Fibroblast of lung (primary cell): ENCODE data around the gene ACOT4. TPM values are rescaled to one million over a fixed set of nuclear protein-coding genes. Genes with fewer than 3 reads are reported as not detected.
"Not testable (repeated sequence)": the region's sequence is repeated elsewhere in the genome, so short reads cannot be mapped to it uniquely, and the experiment has no call there.

Source experiments
- DNase-seq, 2 donors: peaks; one replicate each; pipeline versions ENCODE4 v3.0.0 to v3.0.0-alpha.2; 2010; ENCODE audit warnings: low read depth in 2 of 2
- H2AFZ ChIP-seq: 2 replicates; pipeline ENCODE4 v1.5.1; 2012; ENCODE audit warnings: low read length, control low read depth, inconsistent platforms
- H3K27ac ChIP-seq: 2 replicates; pipeline ENCODE4 v1.5.1; 2011; ENCODE audit warnings: low read length, control low read depth; ENCODE audit not compliant: insufficient read depth
- H3K27me3 ChIP-seq: 2 replicates; pipeline ENCODE4 v1.5.1; 2011; ENCODE audit warnings: mild to moderate bottlenecking, low read length; ENCODE audit not compliant: control insufficient read depth, insufficient read depth
- H3K36me3 ChIP-seq: 2 replicates; pipeline ENCODE4 v1.5.1; 2011; ENCODE audit warnings: low read length; ENCODE audit not compliant: control insufficient read depth, insufficient read depth
- H3K4me1 ChIP-seq: 2 replicates; pipeline ENCODE4 v1.5.1; 2011; ENCODE audit warnings: low read length; ENCODE audit not compliant: control insufficient read depth, insufficient read depth; ENCODE audit errors: extremely low read depth
- H3K4me2 ChIP-seq: 2 replicates; pipeline ENCODE4 v1.5.1; 2011; ENCODE audit warnings: low read length, control low read depth; ENCODE audit not compliant: insufficient read depth; ENCODE audit errors: extremely low read depth
- H3K4me3 ChIP-seq, 4 experiments: fragments of 200-600 bp in 1 of 4; sonication (generic) in 1 of 4; replicated peaks in 1 of 4; 2 replicates each; pipeline ENCODE4 v1.5.1; 2011 to 2016; ENCODE audit warnings: low read length in 4 of 4, low read depth in 3 of 4, mild to moderate bottlenecking in 3 of 4, control low read depth in 2 of 4, inconsistent platforms in 1 of 4, mixed read lengths in 1 of 4; ENCODE audit not compliant: insufficient read depth in 1 of 4; ENCODE audit errors: control extremely low read depth in 1 of 4
- H3K79me2 ChIP-seq: 2 replicates; pipeline ENCODE4 v1.5.1; 2012; ENCODE audit warnings: mild to moderate bottlenecking, low read length, inconsistent platforms; ENCODE audit not compliant: control insufficient read depth, insufficient read depth
- H3K9ac ChIP-seq: 2 replicates; pipeline ENCODE4 v1.5.1; 2011; ENCODE audit warnings: mild to moderate bottlenecking, low read length, control low read depth; ENCODE audit not compliant: insufficient read depth
- H3K9me3 ChIP-seq: 2 replicates; pipeline ENCODE4 v1.5.1; 2012; ENCODE audit warnings: low read depth, low read length; ENCODE audit not compliant: control insufficient read depth, insufficient read depth
- H4K20me1 ChIP-seq: 2 replicates; pipeline ENCODE4 v1.5.1; 2011; ENCODE audit warnings: low read length; ENCODE audit not compliant: control insufficient read depth, insufficient read depth; ENCODE audit errors: extremely low read depth
- polyA plus RNA-seq, 2 donors: library from polyadenylated mRNA; depleted of rRNA in 1 of 2; stranded (reverse) in 1 of 2; unstranded in 1 of 2; fragments of >200 nt; gene quantifications; 2 replicates each; pipeline ENCODE4 v1.2.1, GENCODE V29; 2011 to 2012; ENCODE audit warnings: missing spikeins in 1 of 2
- total RNA-seq: library from RNA; depleted of rRNA; stranded (reverse); fragments of >200 nt; gene quantifications from 2 replicates; pipeline ENCODE4 v1.2.1, GENCODE V29; 2014
- TF ChIP-seq, protein P1 (sequence below), 2 donors: IDR thresholded peaks in 1 of 2; conservative IDR thresholded peaks in 1 of 2; 1 replicate in 1 of 2; 2 replicates in 1 of 2; pipeline ENCODE4 v1.5.1; 2011 to 2012; ENCODE audit warnings: low read length in 2 of 2, control low read depth in 1 of 2, inconsistent platforms in 1 of 2, low read depth in 1 of 2, mild to moderate bottlenecking in 1 of 2

ACOT4 gene
- total and polyA plus RNA-seq, 2 donors (not counting 1 experiment from before 2014, with no cell fraction given), result 0.17 to 1.7 TPM

DNA sequence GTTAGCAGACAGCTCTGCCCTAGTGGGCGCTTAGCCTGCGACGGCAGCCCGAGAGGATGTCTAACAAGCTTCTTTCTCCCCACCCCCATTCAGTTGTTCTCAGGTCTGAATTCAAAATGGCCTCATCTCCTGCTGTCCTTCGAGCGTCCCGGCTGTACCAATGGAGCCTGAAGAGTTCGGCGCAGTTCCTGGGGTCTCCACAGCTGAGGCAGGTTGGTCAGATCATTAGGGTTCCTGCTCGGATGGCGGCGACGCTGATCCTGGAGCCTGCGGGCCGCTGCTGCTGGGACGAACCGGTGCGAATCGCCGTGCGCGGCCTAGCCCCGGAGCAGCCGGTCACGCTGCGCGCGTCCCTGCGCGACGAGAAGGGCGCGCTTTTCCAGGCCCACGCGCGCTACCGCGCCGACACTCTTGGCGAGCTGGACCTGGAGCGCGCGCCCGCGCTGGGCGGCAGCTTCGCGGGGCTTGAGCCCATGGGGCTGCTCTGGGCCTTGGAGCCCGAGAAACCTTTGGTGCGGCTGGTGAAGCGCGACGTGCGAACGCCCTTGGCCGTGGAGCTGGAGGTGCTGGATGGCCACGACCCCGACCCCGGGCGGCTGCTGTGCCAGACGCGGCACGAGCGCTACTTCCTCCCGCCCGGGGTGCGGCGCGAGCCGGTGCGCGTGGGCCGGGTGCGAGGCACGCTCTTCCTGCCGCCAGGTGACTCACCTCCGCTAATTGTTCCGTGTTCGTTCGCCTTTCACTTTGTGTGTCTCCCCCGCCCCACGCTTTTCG is 22.3 kb upstream of the ACOT4 start, which contains the start of gene ACOT2:
Gene ACOT2 (plus strand): TSS at position 29 of the 774 bp plus-strand sequence. CDS start 28 bp downstream, at position 57.
- peak; percentile 92 to 97 for DNase-seq
- H3K9ac ChIP-seq, result peak within 1 kb of the TSS; percentile 95
- peak within 1 kb of the TSS; percentile 96 for H2AFZ ChIP-seq
- not testable (repeated sequence) for H4K20me1 ChIP-seq, H3K9me3 ChIP-seq, H3K27me3 ChIP-seq, H3K36me3 ChIP-seq, H3K79me2 ChIP-seq, H3K4me1 ChIP-seq
- H3K4me3 ChIP-seq, result peak within 1 kb of the TSS; percentile 66 to 70 (median 68)
- H3K27ac ChIP-seq, result peak within 1 kb of the TSS; percentile 90
- H3K4me2 ChIP-seq, result peak within 1 kb of the TSS; percentile 64
- TF ChIP-seq, protein P1, sequence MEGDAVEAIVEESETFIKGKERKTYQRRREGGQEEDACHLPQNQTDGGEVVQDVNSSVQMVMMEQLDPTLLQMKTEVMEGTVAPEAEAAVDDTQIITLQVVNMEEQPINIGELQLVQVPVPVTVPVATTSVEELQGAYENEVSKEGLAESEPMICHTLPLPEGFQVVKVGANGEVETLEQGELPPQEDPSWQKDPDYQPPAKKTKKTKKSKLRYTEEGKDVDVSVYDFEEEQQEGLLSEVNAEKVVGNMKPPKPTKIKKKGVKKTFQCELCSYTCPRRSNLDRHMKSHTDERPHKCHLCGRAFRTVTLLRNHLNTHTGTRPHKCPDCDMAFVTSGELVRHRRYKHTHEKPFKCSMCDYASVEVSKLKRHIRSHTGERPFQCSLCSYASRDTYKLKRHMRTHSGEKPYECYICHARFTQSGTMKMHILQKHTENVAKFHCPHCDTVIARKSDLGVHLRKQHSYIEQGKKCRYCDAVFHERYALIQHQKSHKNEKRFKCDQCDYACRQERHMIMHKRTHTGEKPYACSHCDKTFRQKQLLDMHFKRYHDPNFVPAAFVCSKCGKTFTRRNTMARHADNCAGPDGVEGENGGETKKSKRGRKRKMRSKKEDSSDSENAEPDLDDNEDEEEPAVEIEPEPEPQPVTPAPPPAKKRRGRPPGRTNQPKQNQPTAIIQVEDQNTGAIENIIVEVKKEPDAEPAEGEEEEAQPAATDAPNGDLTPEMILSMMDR (conservative IDR thresholded peaks at IDR 0.05 in 1 of 2, IDR thresholded peaks at IDR 0.05 in 1 of 2; ENCODE audit: low read depth in 1 of 2, low read length in 2 of 2), result peak in 1 of 2 donors; percentile 8

DNA sequence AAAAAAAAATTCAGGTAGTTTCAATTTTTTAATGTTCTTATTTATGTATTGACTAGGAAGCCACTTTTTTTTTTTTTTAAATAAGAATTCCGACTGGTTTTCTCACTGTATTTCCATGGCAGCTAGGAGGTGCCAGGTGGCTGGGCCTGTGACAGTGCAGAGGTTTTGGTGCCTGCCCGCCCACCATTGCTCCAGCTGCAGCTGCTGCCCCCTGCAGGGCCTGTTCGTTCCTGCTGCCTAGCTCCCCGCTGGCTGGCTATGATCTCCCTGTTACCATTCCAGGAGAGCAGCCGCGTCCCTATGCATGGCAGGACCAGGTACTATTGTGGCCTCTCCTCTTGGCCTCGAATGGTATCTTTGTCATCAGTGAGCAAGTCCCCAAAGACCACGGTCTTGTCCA is 20.8 kb upstream of the ACOT4 start:
- TF ChIP-seq, protein P1 (conservative IDR thresholded peaks at IDR 0.05 in 1 of 2, IDR thresholded peaks at IDR 0.05 in 1 of 2; ENCODE audit: low read depth in 1 of 2, low read length in 2 of 2), result peak; percentile 53 to 57
- not testable (repeated sequence) for H3K4me2 ChIP-seq, H2AFZ ChIP-seq, H3K79me2 ChIP-seq, H3K36me3 ChIP-seq, H3K9me3 ChIP-seq, H3K4me3 ChIP-seq, H3K9ac ChIP-seq, H3K27ac ChIP-seq, H3K4me1 ChIP-seq, H4K20me1 ChIP-seq, H3K27me3 ChIP-seq
- DNase-seq, result peak; percentile 21 to 31

DNA sequence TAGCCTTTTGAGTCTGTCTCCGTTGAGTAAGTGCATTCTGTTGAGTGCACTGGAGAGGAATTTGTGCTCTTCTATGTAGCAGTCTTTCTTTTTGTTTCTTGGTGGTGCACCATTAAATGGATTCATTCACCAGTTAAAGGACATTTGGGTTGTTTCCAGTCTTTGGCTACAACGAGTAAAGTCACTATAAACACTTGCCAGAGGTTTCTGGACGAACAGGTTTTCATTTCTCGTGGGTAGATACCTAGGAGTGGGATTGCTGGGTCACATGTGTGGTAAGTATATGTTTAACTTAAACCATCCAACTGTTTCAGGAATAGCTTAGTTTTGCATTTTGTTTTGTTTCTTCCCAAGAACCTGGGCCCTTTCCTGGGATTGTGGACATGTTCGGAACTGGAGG is 18.6 kb upstream of the ACOT4 start:
- not testable (repeated sequence) for H4K20me1 ChIP-seq, H3K4me3 ChIP-seq, H3K79me2 ChIP-seq, DNase-seq, H3K9ac ChIP-seq, H3K9me3 ChIP-seq, H3K4me1 ChIP-seq, H3K4me2 ChIP-seq, H2AFZ ChIP-seq, H3K36me3 ChIP-seq, H3K27ac ChIP-seq, H3K27me3 ChIP-seq

DNA sequence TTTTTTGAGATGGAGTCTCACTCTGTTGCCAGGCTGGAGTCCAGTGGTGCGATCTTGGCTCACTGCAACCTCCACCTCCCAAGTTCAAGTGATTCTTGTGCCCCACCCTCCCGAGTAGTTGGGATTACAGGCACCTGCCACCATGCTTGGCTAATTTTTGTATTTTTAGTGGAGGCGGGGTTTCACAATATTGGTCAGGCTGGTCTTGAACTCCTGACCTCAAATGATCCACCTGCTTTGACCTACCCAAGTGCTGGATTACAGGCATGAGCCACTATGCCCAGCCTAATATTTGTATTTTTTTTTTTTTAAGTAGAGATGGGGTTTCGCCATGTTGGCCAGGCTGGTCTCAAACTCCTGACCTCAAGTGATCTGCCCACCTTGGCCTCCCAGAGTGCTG is 17.9 kb upstream of the ACOT4 start:
- H3K9me3 ChIP-seq, H3K36me3 ChIP-seq, H3K9ac ChIP-seq, H4K20me1 ChIP-seq, H3K4me2 ChIP-seq, H2AFZ ChIP-seq, H3K79me2 ChIP-seq, H3K27ac ChIP-seq, H3K4me1 ChIP-seq, H3K27me3 ChIP-seq, DNase-seq, H3K4me3 ChIP-seq: not testable (repeated sequence)

DNA sequence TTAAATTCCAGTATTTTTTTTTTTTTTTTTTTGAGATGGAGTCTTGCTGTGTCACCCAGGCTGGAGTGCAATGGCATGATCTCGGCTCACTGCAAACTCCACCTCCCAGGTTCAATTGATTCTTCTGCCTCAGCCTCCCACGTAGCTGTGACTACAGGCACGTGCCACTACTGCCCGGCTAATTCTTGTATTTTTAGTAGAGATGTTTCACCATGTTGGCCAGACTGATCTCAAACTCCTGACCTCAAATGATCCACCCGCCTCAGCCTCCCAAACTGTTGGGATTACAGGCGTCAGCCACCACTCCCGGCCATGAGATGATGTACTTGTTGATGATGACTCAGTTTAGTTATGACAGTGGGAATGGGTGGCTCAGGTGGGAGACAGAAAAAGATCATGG is 17.4 kb upstream of the ACOT4 start:
- H3K27ac ChIP-seq, DNase-seq, H2AFZ ChIP-seq, H3K4me2 ChIP-seq, H3K27me3 ChIP-seq, H3K36me3 ChIP-seq, H3K9ac ChIP-seq, H4K20me1 ChIP-seq, H3K4me3 ChIP-seq, H3K4me1 ChIP-seq, H3K9me3 ChIP-seq, H3K79me2 ChIP-seq: not testable (repeated sequence)
